GM23338 (cell line): ENCODE data around the gene ICAM3. TPM values are rescaled to one million over a fixed set of nuclear protein-coding genes. Genes with fewer than 3 reads are reported as not detected.

Source experiments
- ATAC-seq: fragments of 200-7000 bp; cut with Tn5 transposase; 3 replicates; pipeline ENCODE4 v1.9.1; 2020
- DNase-seq: peaks from one replicate; pipeline ENCODE4 v3.0.0-alpha.2; 2015; ENCODE audit warnings: low spot score
- H2AFZ ChIP-seq: fragments of 200-600 bp; sonication (generic); 2 replicates; pipeline ENCODE4 v1.8.0; 2016; ENCODE audit warnings: antibody characterized with exemption, mild to moderate bottlenecking, moderate library complexity
- H3F3A ChIP-seq: fragments of 200-600 bp; sonication (generic); replicated peaks from 2 replicates; pipeline ENCODE4 v1.8.0; 2017; ENCODE audit warnings: antibody characterized with exemption, mixed run types, low read depth
- H3K27ac ChIP-seq: fragments of 200-600 bp; sonication (generic); 2 replicates; pipeline ENCODE4 v1.6.1; 2016; ENCODE audit warnings: low read depth
- H3K27me3 ChIP-seq: fragments of 200-600 bp; sonication (generic); 2 replicates; pipeline ENCODE4 v1.8.0; 2016; ENCODE audit warnings: mild to moderate bottlenecking, mixed run types, moderate library complexity; ENCODE audit not compliant: insufficient read depth
- H3K36me3 ChIP-seq: fragments of 200-600 bp; sonication (generic); 2 replicates; pipeline ENCODE4 v1.8.0; 2016; ENCODE audit warnings: mild to moderate bottlenecking; ENCODE audit not compliant: insufficient read depth
- H3K4me1 ChIP-seq: fragments of 200-600 bp; sonication (generic); 2 replicates; pipeline ENCODE4 v1.8.0; 2016; ENCODE audit warnings: mild to moderate bottlenecking, moderate library complexity; ENCODE audit not compliant: insufficient read depth
- H3K4me2 ChIP-seq: fragments of 200-600 bp; sonication (generic); 2 replicates; pipeline ENCODE4 v1.7.1; 2017; ENCODE audit warnings: mixed run types
- H3K4me3 ChIP-seq: fragments of 200-600 bp; sonication (generic); 2 replicates; pipeline ENCODE4 v1.6.1; 2016; ENCODE audit warnings: mixed run types
- H3K79me2 ChIP-seq: fragments of 200-600 bp; sonication (generic); replicated peaks from 2 replicates; pipeline ENCODE4 v1.8.0; 2017; ENCODE audit warnings: mild to moderate bottlenecking; ENCODE audit not compliant: insufficient read depth
- H3K9me2 ChIP-seq: fragments of 200-600 bp; sonication (generic); 2 replicates; pipeline ENCODE4 v1.8.0; 2017; ENCODE audit not compliant: insufficient read depth
- H4K20me1 ChIP-seq: fragments of 200-600 bp; sonication (generic); replicated peaks from 2 replicates; pipeline ENCODE4 v1.8.0; 2017; ENCODE audit warnings: mild to moderate bottlenecking; ENCODE audit not compliant: insufficient read depth
- H3K27ac Mint-ChIP-seq: 2 replicates; pipeline ENCODE4 v1.8.0; 2020; ENCODE audit warnings: inconsistent platforms, mild to moderate bottlenecking, moderate library complexity, mixed read lengths
- H3K27me3 Mint-ChIP-seq: 3 replicates; pipeline ENCODE4 v1.8.0; 2022; ENCODE audit warnings: low read depth, mild to moderate bottlenecking, moderate library complexity, mixed read lengths, inconsistent platforms; ENCODE audit not compliant: insufficient read depth, poor library complexity
- H3K36me3 Mint-ChIP-seq: 3 replicates; pipeline ENCODE4 v1.8.0; 2021; ENCODE audit warnings: low read depth, mild to moderate bottlenecking, inconsistent platforms, moderate library complexity, mixed read lengths
- H3K4me1 Mint-ChIP-seq: 3 replicates; pipeline ENCODE4 v1.8.0; 2020; ENCODE audit warnings: mild to moderate bottlenecking, inconsistent platforms, mixed read lengths
- H3K4me3 Mint-ChIP-seq: 3 replicates; pipeline ENCODE4 v1.8.0; 2021; ENCODE audit warnings: moderate library complexity, mild to moderate bottlenecking, inconsistent platforms, mixed read lengths
- H3K9me3 Mint-ChIP-seq: 3 replicates; pipeline ENCODE4 v1.8.0; 2020; ENCODE audit warnings: moderate library complexity, mild to moderate bottlenecking, inconsistent platforms, mixed read lengths
- CREB1 ChIP-seq: fragments of 250-450 bp; sonication (Bioruptor Pico); IDR thresholded peaks from 2 replicates; pipeline ENCODE4 v1.5.0; 2020; ENCODE audit warnings: low read depth, mild to moderate bottlenecking, moderate library complexity
- EZH2phosphoT487 ChIP-seq: fragments of 200-600 bp; sonication (generic); IDR thresholded peaks from one replicate; pipeline ENCODE4 v1.8.1; 2018; ENCODE audit warnings: antibody characterized with exemption; ENCODE audit not compliant: unreplicated experiment
- JUNB ChIP-seq: IDR thresholded peaks from one replicate; pipeline ENCODE4 v1.6.1; 2016; ENCODE audit warnings: antibody characterized with exemption; ENCODE audit not compliant: unreplicated experiment
- NANOG ChIP-seq: IDR thresholded peaks from 2 replicates; pipeline ENCODE4 v1.6.1; 2016; ENCODE audit warnings: antibody characterized with exemption, borderline replicate concordance
- POLR2AphosphoS5 ChIP-seq: IDR thresholded peaks from 2 replicates; pipeline ENCODE4 v1.6.1; 2016; ENCODE audit warnings: antibody characterized with exemption, low read depth
- STAT1 ChIP-seq: IDR thresholded peaks from one replicate; pipeline ENCODE4 v1.6.1; 2016; ENCODE audit warnings: antibody characterized with exemption; ENCODE audit not compliant: unreplicated experiment
- ZNF331 ChIP-seq: fragments of 250-450 bp; sonication (Bioruptor Pico); IDR thresholded peaks from 2 replicates; pipeline ENCODE4 v1.5.0; 2020; ENCODE audit warnings: low read depth, mild to moderate bottlenecking, moderate library complexity
- polyA plus RNA-seq: library from polyadenylated mRNA; unstranded; fragments of >200 nt; fragmentation: Nextera tagmentation; extraction: Ambion mirVana; gene quantifications from 2 replicates; pipeline ENCODE4 v1.2.1, GENCODE V29; 2016
- total RNA-seq: library from RNA; depleted of rRNA; stranded (reverse); fragments of >200 nt; shearing (Covaris generic); gene quantifications from 2 replicates; pipeline ENCODE4 v1.2.3, GENCODE V29; 2014
- TF ChIP-seq, protein P1 (sequence below): fragments of 250-450 bp; sonication (Bioruptor Pico); IDR thresholded peaks from 2 replicates; pipeline ENCODE4 v1.5.0; 2020; ENCODE audit warnings: mild to moderate bottlenecking, moderate library complexity
- TF ChIP-seq, protein P2 (sequence below): IDR thresholded peaks from 2 replicates; pipeline ENCODE4 v1.6.1; 2016; ENCODE audit warnings: antibody characterized with exemption
- TF ChIP-seq, protein P3 (sequence below): IDR thresholded peaks from one replicate; pipeline ENCODE4 v1.6.1; 2018; ENCODE audit warnings: antibody characterized with exemption; ENCODE audit not compliant: unreplicated experiment
- TF ChIP-seq, protein P4 (sequence below), 2 experiments: fragments of 200-600 bp in 1 of 2; sonication (generic) in 1 of 2; conservative IDR thresholded peaks; 2 replicates each; pipeline versions ENCODE4 v1.5.1 to v1.6.1; 2016 to 2017; ENCODE audit warnings: antibody characterized with exemption in 2 of 2, low read depth in 2 of 2, mild to moderate bottlenecking in 2 of 2, moderate library complexity in 1 of 2

Gene ICAM3
- total and polyA plus RNA-seq, 2 experiments from 2014 or later: 9.6 to 14.7 TPM

DNA sequence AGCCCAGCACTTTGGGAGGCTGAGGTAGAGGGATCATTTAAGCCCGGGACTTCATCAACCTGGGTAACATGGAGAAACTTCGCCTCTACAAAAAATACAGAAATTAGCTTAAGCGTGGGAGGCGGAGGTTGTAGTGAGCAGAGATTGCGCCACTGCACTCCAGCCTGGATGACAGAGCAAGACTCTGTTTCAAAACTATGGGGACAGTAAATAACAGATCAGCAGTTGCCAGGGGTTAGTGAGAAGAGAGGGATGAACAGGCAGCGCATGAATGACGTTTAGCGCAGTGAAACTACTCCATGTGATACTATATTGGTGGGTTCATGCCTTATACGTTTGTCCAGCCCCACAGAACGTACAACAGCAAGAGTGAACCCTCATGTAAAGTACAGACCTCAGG, 7.1 kb upstream of the ICAM3 start (continued):
- TF ChIP-seq, protein P1, sequence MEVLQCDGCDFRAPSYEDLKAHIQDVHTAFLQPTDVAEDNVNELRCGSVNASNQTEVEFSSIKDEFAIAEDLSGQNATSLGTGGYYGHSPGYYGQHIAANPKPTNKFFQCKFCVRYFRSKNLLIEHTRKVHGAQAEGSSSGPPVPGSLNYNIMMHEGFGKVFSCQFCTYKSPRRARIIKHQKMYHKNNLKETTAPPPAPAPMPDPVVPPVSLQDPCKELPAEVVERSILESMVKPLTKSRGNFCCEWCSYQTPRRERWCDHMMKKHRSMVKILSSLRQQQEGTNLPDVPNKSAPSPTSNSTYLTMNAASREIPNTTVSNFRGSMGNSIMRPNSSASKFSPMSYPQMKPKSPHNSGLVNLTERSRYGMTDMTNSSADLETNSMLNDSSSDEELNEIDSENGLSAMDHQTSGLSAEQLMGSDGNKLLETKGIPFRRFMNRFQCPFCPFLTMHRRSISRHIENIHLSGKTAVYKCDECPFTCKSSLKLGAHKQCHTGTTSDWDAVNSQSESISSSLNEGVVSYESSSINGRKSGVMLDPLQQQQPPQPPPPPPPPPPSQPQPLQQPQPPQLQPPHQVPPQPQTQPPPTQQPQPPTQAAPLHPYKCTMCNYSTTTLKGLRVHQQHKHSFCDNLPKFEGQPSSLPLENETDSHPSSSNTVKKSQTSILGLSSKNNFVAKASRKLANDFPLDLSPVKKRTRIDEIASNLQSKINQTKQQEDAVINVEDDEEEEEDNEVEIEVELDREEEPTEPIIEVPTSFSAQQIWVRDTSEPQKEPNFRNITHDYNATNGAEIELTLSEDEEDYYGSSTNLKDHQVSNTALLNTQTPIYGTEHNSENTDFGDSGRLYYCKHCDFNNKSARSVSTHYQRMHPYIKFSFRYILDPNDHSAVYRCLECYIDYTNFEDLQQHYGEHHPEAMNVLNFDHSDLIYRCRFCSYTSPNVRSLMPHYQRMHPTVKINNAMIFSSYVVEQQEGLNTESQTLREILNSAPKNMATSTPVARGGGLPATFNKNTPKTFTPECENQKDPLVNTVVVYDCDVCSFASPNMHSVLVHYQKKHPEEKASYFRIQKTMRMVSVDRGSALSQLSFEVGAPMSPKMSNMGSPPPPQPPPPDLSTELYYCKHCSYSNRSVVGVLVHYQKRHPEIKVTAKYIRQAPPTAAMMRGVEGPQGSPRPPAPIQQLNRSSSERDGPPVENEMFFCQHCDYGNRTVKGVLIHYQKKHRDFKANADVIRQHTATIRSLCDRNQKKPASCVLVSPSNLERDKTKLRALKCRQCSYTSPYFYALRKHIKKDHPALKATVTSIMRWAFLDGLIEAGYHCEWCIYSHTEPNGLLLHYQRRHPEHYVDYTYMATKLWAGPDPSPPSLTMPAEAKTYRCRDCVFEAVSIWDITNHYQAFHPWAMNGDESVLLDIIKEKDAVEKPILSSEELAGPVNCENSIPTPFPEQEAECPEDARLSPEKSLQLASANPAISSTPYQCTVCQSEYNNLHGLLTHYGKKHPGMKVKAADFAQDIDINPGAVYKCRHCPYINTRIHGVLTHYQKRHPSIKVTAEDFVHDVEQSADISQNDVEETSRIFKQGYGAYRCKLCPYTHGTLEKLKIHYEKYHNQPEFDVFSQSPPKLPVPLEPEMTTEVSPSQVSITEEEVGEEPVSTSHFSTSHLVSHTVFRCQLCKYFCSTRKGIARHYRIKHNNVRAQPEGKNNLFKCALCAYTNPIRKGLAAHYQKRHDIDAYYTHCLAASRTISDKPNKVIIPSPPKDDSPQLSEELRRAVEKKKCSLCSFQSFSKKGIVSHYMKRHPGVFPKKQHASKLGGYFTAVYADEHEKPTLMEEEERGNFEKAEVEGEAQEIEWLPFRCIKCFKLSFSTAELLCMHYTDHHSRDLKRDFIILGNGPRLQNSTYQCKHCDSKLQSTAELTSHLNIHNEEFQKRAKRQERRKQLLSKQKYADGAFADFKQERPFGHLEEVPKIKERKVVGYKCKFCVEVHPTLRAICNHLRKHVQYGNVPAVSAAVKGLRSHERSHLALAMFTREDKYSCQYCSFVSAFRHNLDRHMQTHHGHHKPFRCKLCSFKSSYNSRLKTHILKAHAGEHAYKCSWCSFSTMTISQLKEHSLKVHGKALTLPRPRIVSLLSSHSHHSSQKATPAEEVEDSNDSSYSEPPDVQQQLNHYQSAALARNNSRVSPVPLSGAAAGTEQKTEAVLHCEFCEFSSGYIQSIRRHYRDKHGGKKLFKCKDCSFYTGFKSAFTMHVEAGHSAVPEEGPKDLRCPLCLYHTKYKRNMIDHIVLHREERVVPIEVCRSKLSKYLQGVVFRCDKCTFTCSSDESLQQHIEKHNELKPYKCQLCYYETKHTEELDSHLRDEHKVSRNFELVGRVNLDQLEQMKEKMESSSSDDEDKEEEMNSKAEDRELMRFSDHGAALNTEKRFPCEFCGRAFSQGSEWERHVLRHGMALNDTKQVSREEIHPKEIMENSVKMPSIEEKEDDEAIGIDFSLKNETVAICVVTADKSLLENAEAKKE (CRISPR knock-in tag): no peak
- no peak for TF ChIP-seq STAT1

DNA sequence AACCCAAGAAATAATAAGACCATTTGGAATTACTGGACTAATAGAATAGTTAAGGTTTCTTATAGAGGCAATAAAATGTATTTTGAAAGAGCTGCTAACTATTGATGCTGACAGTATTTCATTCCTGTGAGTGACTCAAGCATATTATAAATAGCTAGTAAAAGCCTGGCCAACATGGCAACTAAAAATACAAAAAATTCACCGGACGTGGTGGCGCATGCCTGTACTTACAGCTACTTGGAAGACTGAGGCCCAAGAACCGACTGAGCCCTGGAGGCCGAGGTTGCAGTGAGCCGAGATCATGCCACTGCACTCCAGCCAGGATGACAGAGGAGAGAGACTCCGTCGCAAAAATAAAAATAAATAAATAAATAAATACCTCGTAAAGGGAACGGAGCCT, 5.4 kb upstream of the ICAM3 start:
- Histone ChIP-seq H3K36me3 (no peaks in the 10 kb centered on the region), H3K27ac (no peak overlapping the region), H2AFZ (no peak overlapping the region), H3K4me1 (0 out of 2 replicates have a peak, but pooled peaks cover 6% of the 10 kb centered on the region), H3K4me3 (no peak overlapping the region), H3K79me2 (no peaks in the 10 kb centered on the region), H3K9me2 (no peaks in the 10 kb centered on the region), H3K27me3 (no peaks in the 10 kb centered on the region), H3F3A (no peaks in the 10 kb centered on the region), H4K20me1 (no peaks in the 10 kb centered on the region), H3K4me2 (no peak overlapping the region)
- H3K27me3 Mint-ChIP-seq: peaks cover 7% of the 10 kb centered on the region
- H3K27ac Mint-ChIP-seq: no peak overlapping the region
- no peak for ATAC-seq
- no peak for DNase-seq
- H3K9me3 Mint-ChIP-seq: no peaks in the 10 kb centered on the region; the same call in 2 of the 3 replicates
- no peaks in the 10 kb centered on the region for H3K36me3 Mint-ChIP-seq
- H3K4me1 Mint-ChIP-seq: peaks cover 5% of the 10 kb centered on the region; the same call in 2 of the 3 replicates
- H3K4me3 Mint-ChIP-seq: no peak overlapping the region
- no peak for TF ChIP-seq POLR2AphosphoS5
- TF ChIP-seq, protein P2, sequence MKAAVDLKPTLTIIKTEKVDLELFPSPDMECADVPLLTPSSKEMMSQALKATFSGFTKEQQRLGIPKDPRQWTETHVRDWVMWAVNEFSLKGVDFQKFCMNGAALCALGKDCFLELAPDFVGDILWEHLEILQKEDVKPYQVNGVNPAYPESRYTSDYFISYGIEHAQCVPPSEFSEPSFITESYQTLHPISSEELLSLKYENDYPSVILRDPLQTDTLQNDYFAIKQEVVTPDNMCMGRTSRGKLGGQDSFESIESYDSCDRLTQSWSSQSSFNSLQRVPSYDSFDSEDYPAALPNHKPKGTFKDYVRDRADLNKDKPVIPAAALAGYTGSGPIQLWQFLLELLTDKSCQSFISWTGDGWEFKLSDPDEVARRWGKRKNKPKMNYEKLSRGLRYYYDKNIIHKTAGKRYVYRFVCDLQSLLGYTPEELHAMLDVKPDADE: no peak
- no peak for TF ChIP-seq CREB1 (CRISPR knock-in tag)
- TF ChIP-seq, protein P3, sequence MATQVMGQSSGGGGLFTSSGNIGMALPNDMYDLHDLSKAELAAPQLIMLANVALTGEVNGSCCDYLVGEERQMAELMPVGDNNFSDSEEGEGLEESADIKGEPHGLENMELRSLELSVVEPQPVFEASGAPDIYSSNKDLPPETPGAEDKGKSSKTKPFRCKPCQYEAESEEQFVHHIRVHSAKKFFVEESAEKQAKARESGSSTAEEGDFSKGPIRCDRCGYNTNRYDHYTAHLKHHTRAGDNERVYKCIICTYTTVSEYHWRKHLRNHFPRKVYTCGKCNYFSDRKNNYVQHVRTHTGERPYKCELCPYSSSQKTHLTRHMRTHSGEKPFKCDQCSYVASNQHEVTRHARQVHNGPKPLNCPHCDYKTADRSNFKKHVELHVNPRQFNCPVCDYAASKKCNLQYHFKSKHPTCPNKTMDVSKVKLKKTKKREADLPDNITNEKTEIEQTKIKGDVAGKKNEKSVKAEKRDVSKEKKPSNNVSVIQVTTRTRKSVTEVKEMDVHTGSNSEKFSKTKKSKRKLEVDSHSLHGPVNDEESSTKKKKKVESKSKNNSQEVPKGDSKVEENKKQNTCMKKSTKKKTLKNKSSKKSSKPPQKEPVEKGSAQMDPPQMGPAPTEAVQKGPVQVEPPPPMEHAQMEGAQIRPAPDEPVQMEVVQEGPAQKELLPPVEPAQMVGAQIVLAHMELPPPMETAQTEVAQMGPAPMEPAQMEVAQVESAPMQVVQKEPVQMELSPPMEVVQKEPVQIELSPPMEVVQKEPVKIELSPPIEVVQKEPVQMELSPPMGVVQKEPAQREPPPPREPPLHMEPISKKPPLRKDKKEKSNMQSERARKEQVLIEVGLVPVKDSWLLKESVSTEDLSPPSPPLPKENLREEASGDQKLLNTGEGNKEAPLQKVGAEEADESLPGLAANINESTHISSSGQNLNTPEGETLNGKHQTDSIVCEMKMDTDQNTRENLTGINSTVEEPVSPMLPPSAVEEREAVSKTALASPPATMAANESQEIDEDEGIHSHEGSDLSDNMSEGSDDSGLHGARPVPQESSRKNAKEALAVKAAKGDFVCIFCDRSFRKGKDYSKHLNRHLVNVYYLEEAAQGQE: no peak
- no peak for TF ChIP-seq ZNF331
- no peak for TF ChIP-seq EZH2phosphoT487
- TF ChIP-seq JUNB: no peak
- TF ChIP-seq, protein P4, sequence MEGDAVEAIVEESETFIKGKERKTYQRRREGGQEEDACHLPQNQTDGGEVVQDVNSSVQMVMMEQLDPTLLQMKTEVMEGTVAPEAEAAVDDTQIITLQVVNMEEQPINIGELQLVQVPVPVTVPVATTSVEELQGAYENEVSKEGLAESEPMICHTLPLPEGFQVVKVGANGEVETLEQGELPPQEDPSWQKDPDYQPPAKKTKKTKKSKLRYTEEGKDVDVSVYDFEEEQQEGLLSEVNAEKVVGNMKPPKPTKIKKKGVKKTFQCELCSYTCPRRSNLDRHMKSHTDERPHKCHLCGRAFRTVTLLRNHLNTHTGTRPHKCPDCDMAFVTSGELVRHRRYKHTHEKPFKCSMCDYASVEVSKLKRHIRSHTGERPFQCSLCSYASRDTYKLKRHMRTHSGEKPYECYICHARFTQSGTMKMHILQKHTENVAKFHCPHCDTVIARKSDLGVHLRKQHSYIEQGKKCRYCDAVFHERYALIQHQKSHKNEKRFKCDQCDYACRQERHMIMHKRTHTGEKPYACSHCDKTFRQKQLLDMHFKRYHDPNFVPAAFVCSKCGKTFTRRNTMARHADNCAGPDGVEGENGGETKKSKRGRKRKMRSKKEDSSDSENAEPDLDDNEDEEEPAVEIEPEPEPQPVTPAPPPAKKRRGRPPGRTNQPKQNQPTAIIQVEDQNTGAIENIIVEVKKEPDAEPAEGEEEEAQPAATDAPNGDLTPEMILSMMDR (conservative IDR thresholded peaks at IDR 0.05; ENCODE audit: low read depth in 2 of 2): no peak
- TF ChIP-seq NANOG: no peak
- TF ChIP-seq STAT1: no peak
